H1 (cell line): Measurements from ENCODE around the gene HOXB7. TPM values are rescaled to one million over a fixed set of nuclear protein-coding genes. Genes with fewer than 3 reads are reported as not detected.

Experiments used
- CTCF ChIA-PET: fragments of 300-600 bp; sonication (Branson Sonifier 250); formaldehyde crosslinking; loops from one replicate; lab custom pipeline; 2021; ENCODE audit not compliant: partially characterized antibody; lab: Charles Lee
- POLR2A ChIA-PET: fragments of 300-600 bp; sonication (Branson Sonifier 250); formaldehyde crosslinking; loops from one replicate; lab custom pipeline; 2021; ENCODE audit warnings: inconsistent platforms; ENCODE audit not compliant: partially characterized antibody; lab: Charles Lee
- DNase-seq, 2 experiments: peaks; one replicate each; pipeline versions ENCODE4 v3.0.0 to v3.0.0-alpha.2; 2010 to 2022; ENCODE audit warnings: low spot score in 2 of 2, low read depth in 1 of 2, mixed read lengths in 1 of 2
- FAIRE-seq: peaks from 2 replicates; lab custom pipeline; 2011; peaks lifted over from hg19 to GRCh38; lab: Jason Lieb, UNC
- H2AFZ ChIP-seq: 2 replicates; pipeline ENCODE4 v1.8.1; 2012; ENCODE audit warnings: low read length, inconsistent platforms
- H2AK5ac ChIP-seq: 2 replicates; pipeline ENCODE4 v1.6.1; 2013; ENCODE audit warnings: low read depth, low read length
- H2BK120ac ChIP-seq: replicated peaks from 2 replicates; pipeline ENCODE3; 2013; ENCODE audit warnings: low read depth, low read length, inconsistent platforms
- H2BK12ac ChIP-seq: 2 replicates; pipeline ENCODE4 v1.6.1; 2013; ENCODE audit warnings: low read depth, low read length
- H2BK15ac ChIP-seq: 2 replicates; pipeline ENCODE4 v1.6.1; 2013; ENCODE audit warnings: low read length
- H2BK20ac ChIP-seq: 2 replicates; pipeline ENCODE4 v1.6.1; 2013; ENCODE audit warnings: low read length
- H2BK5ac ChIP-seq: 2 replicates; pipeline ENCODE4 v1.6.1; 2013; ENCODE audit warnings: low read depth, low read length
- H3K14ac ChIP-seq: 2 replicates; pipeline ENCODE4 v1.6.1; 2013; ENCODE audit warnings: inconsistent platforms; ENCODE audit not compliant: insufficient read length
- H3K18ac ChIP-seq: 2 replicates; pipeline ENCODE4 v1.6.1; 2013; ENCODE audit warnings: low read length; ENCODE audit errors: extremely low read depth
- H3K23ac ChIP-seq: 2 replicates; pipeline ENCODE4 v1.6.1; 2013; ENCODE audit warnings: inconsistent platforms; ENCODE audit not compliant: insufficient read length
- H3K23me2 ChIP-seq: 2 replicates; pipeline ENCODE4 v1.6.1; 2013; ENCODE audit warnings: low read depth, low read length
- H3K27ac ChIP-seq: 2 replicates; pipeline ENCODE4 v1.6.1; 2011; ENCODE audit warnings: low read depth, low read length, inconsistent platforms
- H3K27me3 ChIP-seq, 4 experiments: replicated peaks in 1 of 4; 1 replicate in 1 of 4; 2 replicates in 3 of 4; pipeline versions ENCODE4 v1.6.1 to v1.8.1; 2011 to 2013; ENCODE audit warnings: low read length in 3 of 4, mild to moderate bottlenecking in 3 of 4, inconsistent platforms in 2 of 4, mixed read lengths in 2 of 4, moderate library complexity in 1 of 4; ENCODE audit not compliant: control insufficient read depth in 3 of 4, insufficient read depth in 3 of 4; ENCODE audit errors: extremely low read depth in 1 of 4
- H3K36me3 ChIP-seq, 4 experiments: 2 replicates each; pipeline versions ENCODE4 v1.6.1 to v1.8.1; 2011 to 2013; ENCODE audit warnings: mild to moderate bottlenecking in 4 of 4, low read length in 3 of 4, moderate library complexity in 2 of 4, control low read depth in 1 of 4, inconsistent platforms in 1 of 4; ENCODE audit not compliant: insufficient read depth in 4 of 4, control insufficient read depth in 2 of 4
- H3K4ac ChIP-seq: replicated peaks from 2 replicates; pipeline ENCODE3; 2013; ENCODE audit warnings: low read length, low read depth, mixed read lengths, inconsistent platforms; ENCODE audit not compliant: insufficient read length
- H3K4me1 ChIP-seq, 4 experiments: replicated peaks in 1 of 4; 1 replicate in 1 of 4; 2 replicates in 3 of 4; pipeline versions ENCODE4 v1.6.1 to v1.8.1; 2011 to 2013; ENCODE audit warnings: low read length in 3 of 4, inconsistent platforms in 2 of 4, mixed read lengths in 1 of 4; ENCODE audit not compliant: insufficient read depth in 4 of 4, control insufficient read depth in 3 of 4
- H3K4me2 ChIP-seq, 2 experiments: 2 replicates each; pipeline versions ENCODE4 v1.6.1 to v1.8.1; 2011 to 2013; ENCODE audit warnings: low read depth in 2 of 2, low read length in 2 of 2, control low read depth in 1 of 2, inconsistent platforms in 1 of 2, mild to moderate bottlenecking in 1 of 2; ENCODE audit not compliant: insufficient read depth in 1 of 2
- H3K4me3 ChIP-seq, 4 experiments: fragments of 200-600, 300-600 bp in 1 of 4; sonication (generic), shearing (Covaris generic), sonication (Bioruptor Twin) in 1 of 4; 2 replicates each; pipeline versions ENCODE4 v1.5.1 to v1.8.1; 2011 to 2016; ENCODE audit warnings: low read length in 4 of 4, low read depth in 3 of 4, control low read depth in 2 of 4, inconsistent platforms in 2 of 4, mild to moderate bottlenecking in 2 of 4, mixed read lengths in 1 of 4, moderate library complexity in 1 of 4; ENCODE audit not compliant: insufficient read depth in 2 of 4; ENCODE audit errors: extremely low read depth in 1 of 4
- H3K56ac ChIP-seq: replicated peaks from 2 replicates; pipeline ENCODE3; 2013; ENCODE audit warnings: low read depth, mild to moderate bottlenecking, mixed read lengths, low read length, inconsistent platforms; ENCODE audit not compliant: insufficient read length
- H3K79me1 ChIP-seq: 2 replicates; pipeline ENCODE4 v1.6.1; 2013; ENCODE audit warnings: low read depth, low read length, control low read depth
- H3K79me2 ChIP-seq, 2 experiments: 2 replicates each; pipeline versions ENCODE4 v1.6.1 to v1.8.1; 2012 to 2013; ENCODE audit warnings: low read length in 2 of 2, mild to moderate bottlenecking in 2 of 2, inconsistent platforms in 1 of 2; ENCODE audit not compliant: insufficient read depth in 2 of 2, control insufficient read depth in 1 of 2
- H3K9ac ChIP-seq, 4 experiments: replicated peaks in 1 of 4; 1 replicate in 1 of 4; 2 replicates in 3 of 4; pipeline versions ENCODE4 v1.6.1 to v1.8.1; 2011 to 2013; ENCODE audit warnings: low read depth in 3 of 4, low read length in 3 of 4, control low read depth in 2 of 4, mild to moderate bottlenecking in 2 of 4, moderate library complexity in 2 of 4, inconsistent platforms in 1 of 4; ENCODE audit errors: extremely low read depth in 1 of 4
- H3K9me3 ChIP-seq, 2 experiments: 2 replicates each; pipeline versions ENCODE4 v1.6.1 to v1.8.1; 2012 to 2013; ENCODE audit warnings: mild to moderate bottlenecking in 2 of 2, moderate library complexity in 2 of 2, control low read depth in 1 of 2, inconsistent platforms in 1 of 2, low read depth in 1 of 2, low read length in 1 of 2, mixed read lengths in 1 of 2; ENCODE audit not compliant: insufficient read depth in 2 of 2
- H4K20me1 ChIP-seq, 2 experiments: replicated peaks in 1 of 2; 2 replicates each; pipeline versions ENCODE3 to v1.8.1; 2011 to 2013; ENCODE audit warnings: inconsistent platforms in 2 of 2, low read length in 2 of 2, mild to moderate bottlenecking in 1 of 2; ENCODE audit not compliant: insufficient read depth in 2 of 2, control insufficient read depth in 1 of 2
- H4K5ac ChIP-seq: 2 replicates; pipeline ENCODE4 v1.6.1; 2013; ENCODE audit warnings: low read length, low read depth, mixed read lengths, inconsistent platforms; ENCODE audit not compliant: insufficient read length
- H4K8ac ChIP-seq: 2 replicates; pipeline ENCODE4 v1.8.0; 2013; ENCODE audit warnings: mild to moderate bottlenecking, moderate library complexity, low read length, inconsistent platforms; ENCODE audit not compliant: insufficient read depth; ENCODE audit errors: extremely low read depth
- H4K91ac ChIP-seq: replicated peaks from 2 replicates; pipeline ENCODE3; 2013; ENCODE audit warnings: low read length, mixed read lengths, inconsistent platforms; ENCODE audit not compliant: insufficient read length
- CBX8 ChIP-seq: fragments of 300-800, 300-1000 bp; sonication (generic); IDR thresholded peaks from 2 replicates; pipeline ENCODE4 v1.7.1; 2016; ENCODE audit warnings: low read depth, low read length, borderline replicate concordance
- EZH2 ChIP-seq: fragments of 200-600 bp; sonication (generic); IDR thresholded peaks from 2 replicates; pipeline ENCODE4 v1.7.1; 2012; ENCODE audit warnings: low read depth, mild to moderate bottlenecking, moderate library complexity, low read length, inconsistent platforms; ENCODE audit not compliant: severe bottlenecking
- RNF2 ChIP-seq: fragments of 200-900, 300-1000 bp; sonication (generic); IDR thresholded peaks from 2 replicates; pipeline ENCODE4 v1.7.1; 2016; ENCODE audit warnings: borderline replicate concordance, low read depth, mild to moderate bottlenecking, antibody characterized with exemption, low read length; ENCODE audit not compliant: poor library complexity, severe bottlenecking; ENCODE audit errors: missing control alignments
- SP1 ChIP-seq: IDR thresholded peaks from 2 replicates; pipeline ENCODE4 v1.6.1; 2011; ENCODE audit warnings: low read depth, low read length
- SP2 ChIP-seq: IDR thresholded peaks from 2 replicates; pipeline ENCODE4 v1.6.1; 2012; ENCODE audit warnings: mild to moderate bottlenecking, low read length, inconsistent platforms
- SRF ChIP-seq: IDR thresholded peaks from 2 replicates; pipeline ENCODE4 v1.6.1; 2011; ENCODE audit warnings: mild to moderate bottlenecking, low read depth, low read length, moderate library complexity
- SUZ12 ChIP-seq: fragments of 200-600 bp; sonication (generic); IDR thresholded peaks from 2 replicates; pipeline ENCODE4 v1.6.1; 2012; ENCODE audit warnings: mild to moderate bottlenecking, inconsistent platforms, low read length, moderate library complexity, mixed read lengths
- WGBS, 2 experiments: shearing (Covaris generic) in 1 of 2; methylation state at CpG; one replicate each; pipeline versions ENCODE4 v1.1.6 to v1.1.7; 2013 to 2015; ENCODE audit warnings: low lambda C conversion rate in 2 of 2, mixed read lengths in 2 of 2, inconsistent platforms in 1 of 2, low coverage in 1 of 2, missing lambda C conversion rate in 1 of 2; ENCODE audit not compliant: insufficient replicate concordance in 2 of 2, insufficient coverage in 1 of 2, insufficient read length in 1 of 2; ENCODE audit errors: extremely low coverage in 1 of 2, missing lambda C conversion rate in 1 of 2; 5-methylcytosine and 5-hydroxymethylcytosine counted together
- polyA plus RNA-seq, 7 experiments: library from polyadenylated mRNA; depleted of rRNA in 3 of 7; stranded (reverse) in 5 of 7; unstranded in 2 of 7; fragments of >200 nt in 5 of 7; fragments of 200-250 nt in 2 of 7; gene quantifications; 1 replicate in 5 of 7; 2 replicates in 1 of 7; 4 replicates in 1 of 7; pipeline versions ENCODE4 v1.2.1 to v1.2.3, GENCODE V29; 2011 to 2013; ENCODE audit warnings: missing spikeins in 2 of 7, mixed read lengths in 2 of 7
- total RNA-seq: library from RNA; stranded (reverse); fragmentation: NEBNext Ultra II Directional; extraction: Animal tissue kit (Norgen Biotek cat#: 25700); gene quantifications from 2 replicates; pipeline ENCODE4 v1.2.1, GENCODE V29; 2021

Gene HOXB7
- total and polyA plus RNA-seq, 2 of the 8 experiments (the other 6 are each of a cell fraction or from before 2014, with no cell fraction given) = not detected

GRCh38 chr17:48586355-48587258 lies 24.2 kb downstream of the HOXB7 start:
- no peaks in the 10 kb centered on the region for H3K79me1 ChIP-seq
- no peak overlapping the region for H3K23ac ChIP-seq
- H2BK12ac ChIP-seq = no peak overlapping the region
- H3K27me3 ChIP-seq = peaks cover 99 to 100% (median 100%) of the 10 kb centered on the region in 4 experiments
- no peak overlapping the region for H3K9ac ChIP-seq
- POLR2A ChIA-PET = interaction anchor here (1.6 kb wide), 1 partner anchor 12 kb away, joined by 4 read pairs; no protein-coding TSS in a partner anchor
- peaks cover 22 to 38% of the 10 kb centered on the region in 2 experiments for H4K20me1 ChIP-seq
- H2AFZ ChIP-seq = no peak overlapping the region
- no peak overlapping the region for H2BK15ac ChIP-seq
- 0 out of 8 replicates have a peak overlapping the region, but pooled peaks of 1 of the 4 experiments have one; percentile 42 for H3K4me3 ChIP-seq
- FAIRE-seq = no peak
- H3K4me1 ChIP-seq = peaks cover 0 to 5% (median 3%) of the 10 kb centered on the region in 4 experiments; a peak in 4 of 7 replicates
- no peak overlapping the region for H2BK120ac ChIP-seq
- H3K36me3 ChIP-seq = peaks cover 0 to 18% (median 0%) of the 10 kb centered on the region in 4 experiments; a peak in 1 of 8 replicates
- H2BK5ac ChIP-seq = no peak overlapping the region
- TF ChIP-seq EZH2 (peak; percentile 99), SP1 (no peak), CBX8 (peak; percentile 77; the same call in 1 of the 2 replicates), SUZ12 (peak; percentile 84), RNF2 (peak; percentile 92), SRF (no peak), SP2 (no peak)
- H3K4me2 ChIP-seq = no peak overlapping the region
- DNase-seq = no peak
- no peak overlapping the region for H4K91ac ChIP-seq
- no peaks in the 10 kb centered on the region for H3K79me2 ChIP-seq
- no peaks in the 10 kb centered on the region for H3K9me3 ChIP-seq
- WGBS, 2 experiments = 12% methylated on average over 34 of the region's 34 CpGs; no CpG with 5 or more reads in 1 of the 2 experiments
- no peak overlapping the region for H2BK20ac ChIP-seq
- no peak overlapping the region for H3K14ac ChIP-seq
- H3K23me2 ChIP-seq = no peaks in the 10 kb centered on the region
- no peak overlapping the region for H3K18ac ChIP-seq
- CTCF ChIA-PET = interaction anchor here (0.9 to 4.7 kb wide), 17 partner anchors 10 to 323 kb away, joined by 3 to 24 read pairs (median 5); no protein-coding TSS in a partner anchor
- H3K4ac ChIP-seq = no peak overlapping the region
- H4K5ac ChIP-seq = no peak overlapping the region
- H2AK5ac ChIP-seq = no peak overlapping the region
- no peak overlapping the region for H3K27ac ChIP-seq
- no peak overlapping the region for H4K8ac ChIP-seq
- H3K56ac ChIP-seq = no peak overlapping the region
